K562 (cell line): ENCODE measurements around the gene PANX1. TPM values are rescaled to one million over a fixed set of nuclear protein-coding genes. Genes with fewer than 3 reads are reported as not detected.

Experiments
- ADNP ChIP-seq: fragments of 200-800 bp; sonication (Bioruptor generic); IDR thresholded peaks from 2 replicates; pipeline ENCODE4 v1.6.1; 2016; ENCODE audit warnings: missing genetic modification characterization, missing compliant biosample characterization
- CBFA2T2 ChIP-seq: fragments of 450-650 bp; conservative IDR thresholded peaks from 2 replicates; pipeline ENCODE4 v1.6.1; 2017; ENCODE audit warnings: mild to moderate bottlenecking
- CBX8 ChIP-seq: fragments of 200-600 bp; sonication (generic); IDR thresholded peaks from 2 replicates; pipeline ENCODE4 v1.6.1; 2012; ENCODE audit warnings: borderline replicate concordance, mixed run types, low read depth, mild to moderate bottlenecking, moderate library complexity, mixed read lengths, low read length, control low read depth, inconsistent platforms; ENCODE audit not compliant: poor library complexity, severe bottlenecking; ENCODE audit errors: extremely low read depth
- CREM ChIP-seq: IDR thresholded peaks from 2 replicates; pipeline ENCODE4 v1.6.1; 2014; ENCODE audit warnings: antibody characterized with exemption, low read depth
- DPF2 ChIP-seq: fragments of 450-650 bp; IDR thresholded peaks from 2 replicates; pipeline ENCODE4 v1.6.1; 2016
- FOXJ2 ChIP-seq: fragments of 200-800 bp; sonication (Bioruptor generic); IDR thresholded peaks from 2 replicates; pipeline ENCODE4 v1.6.1; 2016; ENCODE audit warnings: missing genetic modification characterization, missing compliant biosample characterization
- GATAD2A ChIP-seq: fragments of 450-650 bp; IDR thresholded peaks from 2 replicates; pipeline ENCODE4 v1.6.1; 2017
- HMG20A ChIP-seq: fragments of 450-650 bp; formaldehyde crosslinking; conservative IDR thresholded peaks from 2 replicates; pipeline ENCODE4 v1.4.0; 2020; ENCODE audit warnings: mild to moderate bottlenecking, mixed read lengths
- ILK ChIP-seq: fragments of 450-650 bp; IDR thresholded peaks from 2 replicates; pipeline ENCODE4 v1.6.1; 2016; ENCODE audit warnings: missing genetic modification characterization, low read depth, mild to moderate bottlenecking, missing compliant biosample characterization, moderate library complexity, borderline replicate concordance
- KLF1 ChIP-seq: fragments of 450-650 bp; IDR thresholded peaks from 2 replicates; pipeline ENCODE4 v1.6.1; 2016; ENCODE audit warnings: missing genetic modification characterization, missing compliant biosample characterization
- MCM7 ChIP-seq, 2 experiments: fragments of 450-650 bp; IDR thresholded peaks; 2 replicates each; pipeline ENCODE4 v1.6.1; 2016 to 2018
- NCOR1 ChIP-seq: fragments of 450-650 bp; IDR thresholded peaks from 2 replicates; pipeline ENCODE4 v1.6.1; 2016; ENCODE audit warnings: mild to moderate bottlenecking, moderate library complexity
- NFIC ChIP-seq: fragments of 450-650 bp; IDR thresholded peaks from 2 replicates; pipeline ENCODE4 v1.6.1; 2017; ENCODE audit warnings: mild to moderate bottlenecking, inconsistent platforms
- RB1 ChIP-seq: fragments of 450-650 bp; IDR thresholded peaks from 2 replicates; pipeline ENCODE4 v1.6.1; 2017; ENCODE audit warnings: low read depth, mild to moderate bottlenecking
- STAT5A ChIP-seq: IDR thresholded peaks from 2 replicates; pipeline ENCODE4 v1.6.1; 2012; ENCODE audit warnings: low read length, inconsistent platforms, borderline replicate concordance
- ZFX ChIP-seq: sonication (generic); formaldehyde crosslinking; IDR thresholded peaks from 2 replicates; pipeline ENCODE4 v1.8.0; 2022; ENCODE audit warnings: mild to moderate bottlenecking, missing genetic modification reagents, moderate library complexity
- ZNF785 ChIP-seq: fragments of 250-450 bp; sonication (Bioruptor Pico); IDR thresholded peaks from 2 replicates; pipeline ENCODE4 v1.4.0; 2020; ENCODE audit warnings: mild to moderate bottlenecking
- ZZZ3 ChIP-seq: fragments of 450-650 bp; IDR thresholded peaks from 2 replicates; pipeline ENCODE4 v1.6.1; 2016; ENCODE audit warnings: antibody characterized with exemption, mild to moderate bottlenecking, moderate library complexity
- polyA plus RNA-seq, 8 experiments: library from polyadenylated mRNA; depleted of rRNA in 4 of 8; stranded (reverse) in 5 of 8; unstranded in 3 of 8; fragments of >200 nt; fragmentation: Nextera tagmentation in 2 of 8; fragmentation: Illumina TruSeq in 1 of 8; extraction: Ambion mirVana in 2 of 8; extraction: Trizol in 1 of 8; gene quantifications; 2 replicates each; pipeline versions ENCODE4 v1.2.1 to v1.2.3, GENCODE V29; 2011 to 2014; ENCODE audit warnings: inconsistent platforms in 1 of 8, missing spikeins in 1 of 8
- total RNA-seq, 7 experiments: library from RNA; depleted of rRNA in 6 of 7; stranded (reverse); fragments of >200 nt in 6 of 7; fragmentation: Illumina TruSeq in 2 of 7; extraction: Trizol in 2 of 7; gene quantifications; 2 replicates each; pipeline versions ENCODE4 v1.2.1 to v1.2.3, GENCODE V29; 2011 to 2021; ENCODE audit warnings: low replicate concordance in 1 of 7
- TF ChIP-seq, protein P1 (sequence below): sonication (generic); formaldehyde crosslinking; IDR thresholded peaks from 2 replicates; pipeline ENCODE4 v1.8.0; 2022; ENCODE audit warnings: mild to moderate bottlenecking, missing genetic modification reagents, borderline replicate concordance
- TF ChIP-seq, protein P2 (sequence below), 2 experiments: fragments of 450-650 bp in 1 of 2; sonication (generic) in 1 of 2; formaldehyde crosslinking in 1 of 2; IDR thresholded peaks in 1 of 2; conservative IDR thresholded peaks in 1 of 2; 2 replicates each; pipeline versions ENCODE4 v1.6.1 to v1.8.1; 2016 to 2023; ENCODE audit warnings: mild to moderate bottlenecking in 2 of 2, moderate library complexity in 2 of 2, inconsistent platforms in 1 of 2, missing genetic modification reagents in 1 of 2
- TF ChIP-seq, protein P3 (sequence below): sonication (generic); formaldehyde crosslinking; IDR thresholded peaks from 2 replicates; pipeline ENCODE4 v1.8.1; 2023; ENCODE audit warnings: missing genetic modification reagents, mild to moderate bottlenecking, borderline replicate concordance

Gene PANX1
- total and polyA plus RNA-seq, 9 of the 15 experiments (the other 6 are each of a cell fraction or from before 2014, with no cell fraction given): 1.9 to 14.8 (median 10.1) TPM

- TF ChIP-seq, protein P1, sequence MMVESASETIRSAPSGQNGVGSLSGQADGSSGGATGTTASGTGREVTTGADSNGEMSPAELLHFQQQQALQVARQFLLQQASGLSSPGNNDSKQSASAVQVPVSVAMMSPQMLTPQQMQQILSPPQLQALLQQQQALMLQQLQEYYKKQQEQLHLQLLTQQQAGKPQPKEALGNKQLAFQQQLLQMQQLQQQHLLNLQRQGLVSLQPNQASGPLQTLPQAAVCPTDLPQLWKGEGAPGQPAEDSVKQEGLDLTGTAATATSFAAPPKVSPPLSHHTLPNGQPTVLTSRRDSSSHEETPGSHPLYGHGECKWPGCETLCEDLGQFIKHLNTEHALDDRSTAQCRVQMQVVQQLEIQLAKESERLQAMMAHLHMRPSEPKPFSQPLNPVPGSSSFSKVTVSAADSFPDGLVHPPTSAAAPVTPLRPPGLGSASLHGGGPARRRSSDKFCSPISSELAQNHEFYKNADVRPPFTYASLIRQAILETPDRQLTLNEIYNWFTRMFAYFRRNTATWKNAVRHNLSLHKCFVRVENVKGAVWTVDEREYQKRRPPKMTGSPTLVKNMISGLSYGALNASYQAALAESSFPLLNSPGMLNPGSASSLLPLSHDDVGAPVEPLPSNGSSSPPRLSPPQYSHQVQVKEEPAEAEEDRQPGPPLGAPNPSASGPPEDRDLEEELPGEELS: no peak
- no peak for TF ChIP-seq ADNP (tag)
- no peak for TF ChIP-seq FOXJ2 (tag)
- TF ChIP-seq, protein P2, sequence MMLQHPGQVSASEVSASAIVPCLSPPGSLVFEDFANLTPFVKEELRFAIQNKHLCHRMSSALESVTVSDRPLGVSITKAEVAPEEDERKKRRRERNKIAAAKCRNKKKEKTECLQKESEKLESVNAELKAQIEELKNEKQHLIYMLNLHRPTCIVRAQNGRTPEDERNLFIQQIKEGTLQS (IDR thresholded peaks at IDR 0.05): 0 out of 2 replicates have a peak, but pooled peaks have one; percentile 15
- TF ChIP-seq, protein P2 (CRISPR knock-in tag; conservative IDR thresholded peaks at IDR 0.05): no peak
- no peak for TF ChIP-seq ZFX (CRISPR knock-in tag)
- TF ChIP-seq CBX8: no peak
- TF ChIP-seq CREM: peak; percentile 37; the same call in 1 of the 2 replicates
- TF ChIP-seq ILK (tag): no peak
- TF ChIP-seq KLF1 (tag): no peak
- TF ChIP-seq RB1: no peak
- TF ChIP-seq DPF2: peak; percentile 58
- no peak for TF ChIP-seq ZZZ3
- peak; percentile 53 for TF ChIP-seq CBFA2T2
- no peak for TF ChIP-seq GATAD2A
- TF ChIP-seq NCOR1: 0 out of 2 replicates have a peak, but pooled peaks have one; percentile 34
- no peak for TF ChIP-seq ZNF785 (CRISPR knock-in tag)
- no peak for TF ChIP-seq STAT5A
- TF ChIP-seq, protein P3, sequence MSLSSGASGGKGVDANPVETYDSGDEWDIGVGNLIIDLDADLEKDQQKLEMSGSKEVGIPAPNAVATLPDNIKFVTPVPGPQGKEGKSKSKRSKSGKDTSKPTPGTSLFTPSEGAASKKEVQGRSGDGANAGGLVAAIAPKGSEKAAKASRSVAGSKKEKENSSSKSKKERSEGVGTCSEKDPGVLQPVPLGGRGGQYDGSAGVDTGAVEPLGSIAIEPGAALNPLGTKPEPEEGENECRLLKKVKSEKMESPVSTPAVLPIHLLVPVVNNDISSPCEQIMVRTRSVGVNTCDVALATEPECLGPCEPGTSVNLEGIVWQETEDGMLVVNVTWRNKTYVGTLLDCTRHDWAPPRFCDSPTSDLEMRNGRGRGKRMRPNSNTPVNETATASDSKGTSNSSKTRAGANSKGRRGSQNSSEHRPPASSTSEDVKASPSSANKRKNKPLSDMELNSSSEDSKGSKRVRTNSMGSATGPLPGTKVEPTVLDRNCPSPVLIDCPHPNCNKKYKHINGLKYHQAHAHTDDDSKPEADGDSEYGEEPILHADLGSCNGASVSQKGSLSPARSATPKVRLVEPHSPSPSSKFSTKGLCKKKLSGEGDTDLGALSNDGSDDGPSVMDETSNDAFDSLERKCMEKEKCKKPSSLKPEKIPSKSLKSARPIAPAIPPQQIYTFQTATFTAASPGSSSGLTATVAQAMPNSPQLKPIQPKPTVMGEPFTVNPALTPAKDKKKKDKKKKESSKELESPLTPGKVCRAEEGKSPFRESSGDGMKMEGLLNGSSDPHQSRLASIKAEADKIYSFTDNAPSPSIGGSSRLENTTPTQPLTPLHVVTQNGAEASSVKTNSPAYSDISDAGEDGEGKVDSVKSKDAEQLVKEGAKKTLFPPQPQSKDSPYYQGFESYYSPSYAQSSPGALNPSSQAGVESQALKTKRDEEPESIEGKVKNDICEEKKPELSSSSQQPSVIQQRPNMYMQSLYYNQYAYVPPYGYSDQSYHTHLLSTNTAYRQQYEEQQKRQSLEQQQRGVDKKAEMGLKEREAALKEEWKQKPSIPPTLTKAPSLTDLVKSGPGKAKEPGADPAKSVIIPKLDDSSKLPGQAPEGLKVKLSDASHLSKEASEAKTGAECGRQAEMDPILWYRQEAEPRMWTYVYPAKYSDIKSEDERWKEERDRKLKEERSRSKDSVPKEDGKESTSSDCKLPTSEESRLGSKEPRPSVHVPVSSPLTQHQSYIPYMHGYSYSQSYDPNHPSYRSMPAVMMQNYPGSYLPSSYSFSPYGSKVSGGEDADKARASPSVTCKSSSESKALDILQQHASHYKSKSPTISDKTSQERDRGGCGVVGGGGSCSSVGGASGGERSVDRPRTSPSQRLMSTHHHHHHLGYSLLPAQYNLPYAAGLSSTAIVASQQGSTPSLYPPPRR: no peak
- TF ChIP-seq HMG20A (CRISPR knock-in tag): no peak
- TF ChIP-seq NFIC: peak; percentile 63
- TF ChIP-seq MCM7 (IDR thresholded peaks at IDR 0.05): no peak
Measured at GRCh38 chr11:94134651-94135512, 6.2 kb downstream of the PANX1 start (continued).
